SK-N-SH treated with all-trans-retinoic acid at 6 μM for 48 hours (cell line): ENCODE data around the gene SETD4.

Experiments
- ATAC-seq: fragments of 200-7000 bp; cut with Tn5 transposase; 3 replicates; pipeline ENCODE4 v1.9.1; 2020; ENCODE audit warnings: mild to moderate bottlenecking, moderate library complexity
- ARNTL ChIP-seq: fragments of 450-650 bp; formaldehyde crosslinking; IDR thresholded peaks from 2 replicates; pipeline ENCODE4 v1.5.0; 2020; ENCODE audit warnings: low read depth, mild to moderate bottlenecking, moderate library complexity, borderline replicate concordance
- BACH2 ChIP-seq: fragments of 250-450 bp; sonication (Bioruptor Pico); IDR thresholded peaks from 2 replicates; pipeline ENCODE4 v1.9.0; 2021; ENCODE audit warnings: mild to moderate bottlenecking, borderline replicate concordance
- CSDC2 ChIP-seq: fragments of 250-450 bp; sonication (Bioruptor Pico); IDR thresholded peaks from 2 replicates; pipeline ENCODE4 v1.5.0; 2020; ENCODE audit warnings: mild to moderate bottlenecking, moderate library complexity
- CSRNP3 ChIP-seq: fragments of 250-450 bp; sonication (Bioruptor Pico); IDR thresholded peaks from 2 replicates; pipeline ENCODE4 v1.5.1; 2021; ENCODE audit warnings: mild to moderate bottlenecking, moderate library complexity
- ESRRG ChIP-seq: fragments of 250-450 bp; sonication (Bioruptor Pico); IDR thresholded peaks from 2 replicates; pipeline ENCODE4 v1.6.1; 2021; ENCODE audit warnings: mild to moderate bottlenecking
- GLIS3 ChIP-seq: fragments of 250-450 bp; sonication (Bioruptor Pico); IDR thresholded peaks from 2 replicates; pipeline ENCODE4 v1.5.0; 2020; ENCODE audit warnings: mild to moderate bottlenecking, moderate library complexity
- ISL1 ChIP-seq: fragments of 250-450 bp; sonication (Bioruptor Pico); IDR thresholded peaks from 2 replicates; pipeline ENCODE4 v2.1.2; 2022; ENCODE audit warnings: mild to moderate bottlenecking, moderate library complexity
- OSR1 ChIP-seq: fragments of 250-450 bp; sonication (Bioruptor Pico); IDR thresholded peaks from 2 replicates; pipeline ENCODE4 v1.8.0; 2022; ENCODE audit warnings: moderate library complexity, mild to moderate bottlenecking, inconsistent platforms
- POU6F1 ChIP-seq: fragments of 250-450 bp; sonication (Bioruptor Pico); IDR thresholded peaks from 2 replicates; pipeline ENCODE4 v1.8.0; 2021; ENCODE audit warnings: low read depth, mild to moderate bottlenecking, moderate library complexity, borderline replicate concordance
- PPARA ChIP-seq: fragments of 250-450 bp; sonication (Bioruptor Pico); IDR thresholded peaks from 2 replicates; pipeline ENCODE4 v1.5.0; 2020; ENCODE audit warnings: mild to moderate bottlenecking, borderline replicate concordance
- RARB ChIP-seq: fragments of 250-450 bp; sonication (Bioruptor Pico); IDR thresholded peaks from 2 replicates; pipeline ENCODE4 v1.8.0; 2021; ENCODE audit warnings: mild to moderate bottlenecking, moderate library complexity
- SNAI2 ChIP-seq: fragments of 250-450 bp; sonication (Bioruptor Pico); IDR thresholded peaks from 2 replicates; pipeline ENCODE4 v1.5.0; 2020; ENCODE audit warnings: mild to moderate bottlenecking, moderate library complexity
- TCF4 ChIP-seq: fragments of 250-450 bp; sonication (Bioruptor Pico); IDR thresholded peaks from 2 replicates; pipeline ENCODE4 v1.8.0; 2021; ENCODE audit warnings: mild to moderate bottlenecking, moderate library complexity, borderline replicate concordance
- TOX ChIP-seq: fragments of 250-450 bp; sonication (Bioruptor Pico); IDR thresholded peaks from 2 replicates; pipeline ENCODE4 v1.8.0; 2021; ENCODE audit warnings: mild to moderate bottlenecking, moderate library complexity, borderline replicate concordance
- ZC3H10 ChIP-seq: fragments of 250-450 bp; sonication (Bioruptor Pico); IDR thresholded peaks from 2 replicates; pipeline ENCODE4 v1.5.1; 2021; ENCODE audit warnings: mild to moderate bottlenecking, moderate library complexity
- ZFP3 ChIP-seq: fragments of 250-450 bp; sonication (Bioruptor Pico); IDR thresholded peaks from 2 replicates; pipeline ENCODE4 v1.5.0; 2020; ENCODE audit warnings: mild to moderate bottlenecking, moderate library complexity
- ZFP30 ChIP-seq: fragments of 450-650 bp; formaldehyde crosslinking; IDR thresholded peaks from 2 replicates; pipeline ENCODE4 v1.5.0; 2022; ENCODE audit warnings: mild to moderate bottlenecking, moderate library complexity
- ZNF565 ChIP-seq: fragments of 450-650 bp; formaldehyde crosslinking; conservative IDR thresholded peaks from 2 replicates; pipeline ENCODE4 v1.5.0; 2020; ENCODE audit warnings: low read depth, mild to moderate bottlenecking, moderate library complexity
- ZNF70 ChIP-seq: fragments of 450-650 bp; formaldehyde crosslinking; IDR thresholded peaks from 2 replicates; pipeline ENCODE4 v1.5.0; 2020; ENCODE audit warnings: mild to moderate bottlenecking, moderate library complexity
- ZNF8 ChIP-seq: fragments of 450-650 bp; formaldehyde crosslinking; IDR thresholded peaks from 2 replicates; pipeline ENCODE4 v1.5.0; 2020; ENCODE audit warnings: mild to moderate bottlenecking, moderate library complexity
- TF ChIP-seq, protein P1 (sequence below): fragments of 250-450 bp; sonication (Bioruptor Pico); IDR thresholded peaks from 2 replicates; pipeline ENCODE4 v1.5.1; 2020; ENCODE audit warnings: low read depth, mild to moderate bottlenecking, moderate library complexity
- TF ChIP-seq, protein P2 (sequence below): fragments of 250-450 bp; sonication (Bioruptor Pico); IDR thresholded peaks from 2 replicates; pipeline ENCODE4 v1.5.0; 2020; ENCODE audit warnings: mild to moderate bottlenecking, moderate library complexity

SETD4 gene

DNA sequence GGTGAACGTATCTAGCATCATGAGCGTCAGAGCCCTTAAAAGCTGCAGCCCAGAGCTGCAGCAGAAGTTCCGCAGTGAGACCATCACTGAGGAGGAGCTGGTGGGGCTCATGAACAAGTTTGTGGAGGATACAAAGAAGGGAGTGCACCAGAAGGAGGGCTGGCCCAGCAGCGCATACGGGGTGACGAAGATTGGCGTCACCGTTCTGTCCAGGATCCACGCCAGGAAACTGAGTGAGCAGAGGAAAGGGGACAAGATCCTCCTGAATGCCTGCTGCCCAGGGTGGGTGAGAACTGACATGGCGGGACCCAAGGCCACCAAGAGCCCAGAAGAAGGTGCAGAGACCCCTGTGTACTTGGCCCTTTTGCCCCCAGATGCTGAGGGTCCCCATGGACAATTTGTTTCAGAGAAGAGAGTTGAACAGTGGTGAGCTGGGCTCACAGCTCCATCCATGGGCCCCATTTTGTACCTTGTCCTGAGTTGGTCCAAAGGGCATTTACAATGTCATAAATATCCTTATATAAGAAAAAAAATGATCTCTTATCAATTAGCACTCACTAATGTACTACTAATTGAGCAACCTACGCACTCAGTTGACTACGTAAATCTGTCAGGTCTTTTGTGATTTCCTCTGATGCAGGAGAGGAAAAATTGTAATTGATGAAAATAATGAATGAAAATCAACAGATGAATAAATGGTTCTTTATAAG lies 12.3 kb upstream of the SETD4 start:
- no peak for ATAC-seq
- TF ChIP-seq PPARA (CRISPR knock-in tag), result no peak
- no peak for TF ChIP-seq GLIS3
- TF ChIP-seq ZNF70 (CRISPR knock-in tag), result no peak
- TF ChIP-seq ISL1 (CRISPR knock-in tag), result no peak
- no peak for TF ChIP-seq RARB (CRISPR knock-in tag)
- TF ChIP-seq, protein P1, sequence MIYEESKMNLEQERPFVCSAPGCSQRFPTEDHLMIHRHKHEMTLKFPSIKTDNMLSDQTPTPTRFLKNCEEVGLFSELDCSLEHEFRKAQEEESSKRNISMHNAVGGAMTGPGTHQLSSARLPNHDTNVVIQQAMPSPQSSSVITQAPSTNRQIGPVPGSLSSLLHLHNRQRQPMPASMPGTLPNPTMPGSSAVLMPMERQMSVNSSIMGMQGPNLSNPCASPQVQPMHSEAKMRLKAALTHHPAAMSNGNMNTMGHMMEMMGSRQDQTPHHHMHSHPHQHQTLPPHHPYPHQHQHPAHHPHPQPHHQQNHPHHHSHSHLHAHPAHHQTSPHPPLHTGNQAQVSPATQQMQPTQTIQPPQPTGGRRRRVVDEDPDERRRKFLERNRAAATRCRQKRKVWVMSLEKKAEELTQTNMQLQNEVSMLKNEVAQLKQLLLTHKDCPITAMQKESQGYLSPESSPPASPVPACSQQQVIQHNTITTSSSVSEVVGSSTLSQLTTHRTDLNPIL (CRISPR knock-in tag), result no peak
- no peak for TF ChIP-seq ARNTL
- TF ChIP-seq ZFP3 (CRISPR knock-in tag), result no peak
- no peak for TF ChIP-seq ZNF565 (CRISPR knock-in tag)
- TF ChIP-seq ESRRG (CRISPR knock-in tag), result no peak
- no peak for TF ChIP-seq POU6F1
- no peak for TF ChIP-seq ZC3H10 (CRISPR knock-in tag)
- TF ChIP-seq, protein P2, sequence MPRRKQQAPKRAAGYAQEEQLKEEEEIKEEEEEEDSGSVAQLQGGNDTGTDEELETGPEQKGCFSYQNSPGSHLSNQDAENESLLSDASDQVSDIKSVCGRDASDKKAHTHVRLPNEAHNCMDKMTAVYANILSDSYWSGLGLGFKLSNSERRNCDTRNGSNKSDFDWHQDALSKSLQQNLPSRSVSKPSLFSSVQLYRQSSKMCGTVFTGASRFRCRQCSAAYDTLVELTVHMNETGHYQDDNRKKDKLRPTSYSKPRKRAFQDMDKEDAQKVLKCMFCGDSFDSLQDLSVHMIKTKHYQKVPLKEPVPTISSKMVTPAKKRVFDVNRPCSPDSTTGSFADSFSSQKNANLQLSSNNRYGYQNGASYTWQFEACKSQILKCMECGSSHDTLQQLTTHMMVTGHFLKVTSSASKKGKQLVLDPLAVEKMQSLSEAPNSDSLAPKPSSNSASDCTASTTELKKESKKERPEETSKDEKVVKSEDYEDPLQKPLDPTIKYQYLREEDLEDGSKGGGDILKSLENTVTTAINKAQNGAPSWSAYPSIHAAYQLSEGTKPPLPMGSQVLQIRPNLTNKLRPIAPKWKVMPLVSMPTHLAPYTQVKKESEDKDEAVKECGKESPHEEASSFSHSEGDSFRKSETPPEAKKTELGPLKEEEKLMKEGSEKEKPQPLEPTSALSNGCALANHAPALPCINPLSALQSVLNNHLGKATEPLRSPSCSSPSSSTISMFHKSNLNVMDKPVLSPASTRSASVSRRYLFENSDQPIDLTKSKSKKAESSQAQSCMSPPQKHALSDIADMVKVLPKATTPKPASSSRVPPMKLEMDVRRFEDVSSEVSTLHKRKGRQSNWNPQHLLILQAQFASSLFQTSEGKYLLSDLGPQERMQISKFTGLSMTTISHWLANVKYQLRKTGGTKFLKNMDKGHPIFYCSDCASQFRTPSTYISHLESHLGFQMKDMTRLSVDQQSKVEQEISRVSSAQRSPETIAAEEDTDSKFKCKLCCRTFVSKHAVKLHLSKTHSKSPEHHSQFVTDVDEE (CRISPR knock-in tag), result no peak
- no peak for TF ChIP-seq BACH2 (CRISPR knock-in tag)
- TF ChIP-seq CSDC2, result no peak
- TF ChIP-seq OSR1 (CRISPR knock-in tag), result no peak
- TF ChIP-seq SNAI2 (CRISPR knock-in tag), result no peak
- no peak for TF ChIP-seq ZNF8
- TF ChIP-seq ZFP30 (CRISPR knock-in tag), result no peak
- no peak for TF ChIP-seq TOX (CRISPR knock-in tag)

DNA sequence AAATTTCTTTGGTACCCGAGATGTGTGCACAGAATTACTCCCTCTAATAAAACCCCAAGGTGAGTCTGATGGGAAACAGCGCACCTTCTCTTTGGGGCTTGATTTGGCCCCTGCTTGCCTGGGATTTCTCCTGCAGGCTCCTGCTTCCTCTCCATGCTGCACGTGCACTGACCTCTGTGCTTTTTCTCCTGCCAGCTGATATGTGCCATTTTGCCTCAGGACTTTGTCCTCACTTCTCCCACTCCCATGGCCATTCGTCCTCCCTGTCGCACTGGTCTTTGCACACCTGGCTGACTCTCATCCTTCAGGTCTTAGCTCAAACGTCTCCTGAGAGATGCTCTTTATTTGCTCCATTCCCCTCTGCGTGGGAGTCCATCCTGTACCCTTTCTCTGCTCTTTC lies 10.7 kb upstream of the SETD4 start:
- TF ChIP-seq CSRNP3 (CRISPR knock-in tag) (no peak), PPARA (CRISPR knock-in tag) (no peak), CSDC2 (no peak), ISL1 (CRISPR knock-in tag) (no peak), ZFP3 (CRISPR knock-in tag) (no peak), TOX (CRISPR knock-in tag) (no peak), ARNTL (no peak), RARB (CRISPR knock-in tag) (no peak), TCF4 (CRISPR knock-in tag) (no peak), ZNF565 (CRISPR knock-in tag) (no peak), ZNF70 (CRISPR knock-in tag) (no peak), OSR1 (CRISPR knock-in tag) (no peak), ESRRG (CRISPR knock-in tag) (no peak), POU6F1 (no peak), ZFP30 (CRISPR knock-in tag) (no peak), GLIS3 (no peak), ZC3H10 (CRISPR knock-in tag) (no peak)
- TF ChIP-seq, protein P1 (CRISPR knock-in tag), result no peak

More for the DNA sequence above, 10.7 kb upstream of the SETD4 start:
- no peak for ATAC-seq
